HEK293T (cell line): ENCODE results near the gene SAMD14.

Source experiments
- CTBP1 ChIP-seq: fragments of 450-650 bp; IDR thresholded peaks from 2 replicates; pipeline ENCODE4 v1.6.1; 2016; ENCODE audit warnings: borderline replicate concordance
- NFRKB ChIP-seq: fragments of 450-650 bp; IDR thresholded peaks from 2 replicates; pipeline ENCODE4 v1.6.1; 2016; ENCODE audit warnings: mild to moderate bottlenecking, moderate library complexity
- SP1 ChIP-seq: fragments of 450-650 bp; IDR thresholded peaks from 2 replicates; pipeline ENCODE4 v1.6.1; 2017
- SUZ12 ChIP-seq: fragments of 450-650 bp; IDR thresholded peaks from 2 replicates; pipeline ENCODE4 v1.6.1; 2016; ENCODE audit warnings: mild to moderate bottlenecking

DNA sequence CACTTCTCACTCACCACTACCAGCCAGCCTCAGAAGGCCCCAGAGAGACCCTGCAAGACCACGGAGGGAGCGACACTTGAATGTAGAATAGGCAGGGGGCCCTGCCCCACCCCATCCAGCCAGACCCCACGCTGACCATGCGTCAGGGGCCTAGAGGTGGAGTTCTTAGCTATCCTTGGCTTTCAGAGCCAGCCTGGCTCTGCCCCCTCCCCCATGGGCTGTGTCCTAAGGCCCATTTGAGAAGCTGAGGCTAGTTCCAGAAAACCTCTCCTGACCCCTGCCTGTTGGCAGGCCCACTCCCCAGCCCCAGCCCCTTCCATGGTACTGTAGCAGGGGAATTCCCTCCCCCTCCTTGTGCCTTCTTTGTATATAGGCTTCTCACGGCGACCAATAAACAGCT, 39.9 kb downstream of the SAMD14 start:
- TF ChIP-seq CTBP1 (no peak), SP1 (no peak), SUZ12 (no peak), NFRKB (no peak)
